Osteocyte (in vitro differentiated cells): ENCODE data around the gene FAM186B. TPM values are rescaled to one million over a fixed set of nuclear protein-coding genes. Genes with fewer than 3 reads are reported as not detected.

ENCODE experiments used
- DNase-seq: peaks from one replicate; pipeline ENCODE4 v3.0.0; 2021; ENCODE audit warnings: mixed read lengths; ENCODE audit not compliant: unreplicated experiment; ENCODE audit errors: extremely low spot score
- H3K27ac Mint-ChIP-seq: one replicate; pipeline ENCODE4 v1.8.0; 2021; ENCODE audit warnings: mild to moderate bottlenecking, mixed read lengths; ENCODE audit not compliant: unreplicated experiment
- H3K27me3 Mint-ChIP-seq: one replicate; pipeline ENCODE4 v1.8.0; 2021; ENCODE audit warnings: mixed read lengths; ENCODE audit not compliant: unreplicated experiment
- H3K36me3 Mint-ChIP-seq: one replicate; pipeline ENCODE4 v1.8.0; 2021; ENCODE audit warnings: mixed read lengths; ENCODE audit not compliant: unreplicated experiment
- H3K4me1 Mint-ChIP-seq: one replicate; pipeline ENCODE4 v1.8.0; 2021; ENCODE audit warnings: mixed read lengths; ENCODE audit not compliant: unreplicated experiment
- H3K4me3 Mint-ChIP-seq: one replicate; pipeline ENCODE4 v1.8.0; 2021; ENCODE audit warnings: mild to moderate bottlenecking, moderate library complexity, mixed read lengths; ENCODE audit not compliant: unreplicated experiment
- H3K9me3 Mint-ChIP-seq: one replicate; pipeline ENCODE4 v1.8.0; 2021; ENCODE audit warnings: mixed read lengths; ENCODE audit not compliant: unreplicated experiment
- total RNA-seq: library from RNA; stranded (reverse); gene quantifications from 2 replicates; pipeline ENCODE4 v1.2.1, GENCODE V29; 2021
- TF ChIP-seq, protein P1 (sequence below): fragments of 200-600 bp; sonication (generic); IDR thresholded peaks from 2 replicates; pipeline ENCODE4 v1.5.0; 2021; ENCODE audit warnings: antibody characterized with exemption, mild to moderate bottlenecking, moderate library complexity

Gene FAM186B
- total RNA-seq, 1 donor from 2014 or later, result 0.30 TPM

DNA sequence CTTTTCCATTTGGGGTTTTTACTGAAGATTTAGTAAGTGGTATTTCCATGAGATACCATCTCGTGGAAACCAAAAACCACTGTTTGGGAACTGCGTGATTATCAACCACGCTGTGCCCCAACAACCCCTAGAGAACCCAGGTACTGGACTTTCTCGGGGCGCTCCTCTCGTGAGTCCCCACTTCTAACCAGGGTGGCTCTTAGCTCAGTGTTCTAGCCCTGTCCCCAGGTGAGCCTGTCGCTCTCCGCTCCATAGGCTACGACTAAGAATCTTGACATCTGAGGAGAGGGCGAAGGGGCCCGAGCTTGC, 38.2 kb downstream of the FAM186B start:
- TF ChIP-seq, protein P1, sequence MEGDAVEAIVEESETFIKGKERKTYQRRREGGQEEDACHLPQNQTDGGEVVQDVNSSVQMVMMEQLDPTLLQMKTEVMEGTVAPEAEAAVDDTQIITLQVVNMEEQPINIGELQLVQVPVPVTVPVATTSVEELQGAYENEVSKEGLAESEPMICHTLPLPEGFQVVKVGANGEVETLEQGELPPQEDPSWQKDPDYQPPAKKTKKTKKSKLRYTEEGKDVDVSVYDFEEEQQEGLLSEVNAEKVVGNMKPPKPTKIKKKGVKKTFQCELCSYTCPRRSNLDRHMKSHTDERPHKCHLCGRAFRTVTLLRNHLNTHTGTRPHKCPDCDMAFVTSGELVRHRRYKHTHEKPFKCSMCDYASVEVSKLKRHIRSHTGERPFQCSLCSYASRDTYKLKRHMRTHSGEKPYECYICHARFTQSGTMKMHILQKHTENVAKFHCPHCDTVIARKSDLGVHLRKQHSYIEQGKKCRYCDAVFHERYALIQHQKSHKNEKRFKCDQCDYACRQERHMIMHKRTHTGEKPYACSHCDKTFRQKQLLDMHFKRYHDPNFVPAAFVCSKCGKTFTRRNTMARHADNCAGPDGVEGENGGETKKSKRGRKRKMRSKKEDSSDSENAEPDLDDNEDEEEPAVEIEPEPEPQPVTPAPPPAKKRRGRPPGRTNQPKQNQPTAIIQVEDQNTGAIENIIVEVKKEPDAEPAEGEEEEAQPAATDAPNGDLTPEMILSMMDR, result no peak
- Mint-ChIP-seq H3K36me3 (peaks cover 12% of the 10 kb centered on the region), H3K4me3 (peak overlapping the region; percentile 96)

DNA sequence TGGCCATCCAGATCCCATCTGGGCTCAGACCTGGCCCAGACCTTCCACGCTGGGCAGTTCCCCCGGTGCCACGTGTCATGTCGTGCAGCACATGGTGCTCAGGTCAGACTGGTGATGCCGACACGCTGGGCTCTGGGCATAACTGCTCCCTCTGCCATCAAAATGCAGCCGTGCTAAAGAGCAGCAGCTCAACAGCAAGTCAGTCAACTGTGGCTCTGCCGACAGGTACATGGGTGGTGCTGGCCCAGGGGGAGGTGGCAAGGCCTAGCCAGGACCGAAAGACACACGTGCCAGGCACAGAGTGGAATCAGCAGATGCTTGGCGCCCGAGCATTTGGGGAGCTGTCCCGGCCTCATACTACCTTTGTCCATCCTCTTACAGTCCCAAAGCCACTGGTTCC, 39.1 kb downstream of the FAM186B start:
- TF ChIP-seq, protein P1, result no peak
- Mint-ChIP-seq H3K4me1 (peaks cover 24% of the 10 kb centered on the region), H3K9me3 (no peaks in the 10 kb centered on the region), H3K36me3 (peaks cover 16% of the 10 kb centered on the region), H3K4me3 (no peak overlapping the region), H3K27ac (no peak overlapping the region), H3K27me3 (no peaks in the 10 kb centered on the region)
- DNase-seq, result no peak

More for the DNA sequence above, 38.2 kb downstream of the FAM186B start:
- peak overlapping the region; percentile 97 for H3K27ac Mint-ChIP-seq
- no peaks in the 10 kb centered on the region for H3K27me3 Mint-ChIP-seq
- peaks cover 24% of the 10 kb centered on the region for H3K4me1 Mint-ChIP-seq
- no peaks in the 10 kb centered on the region for H3K9me3 Mint-ChIP-seq
- DNase-seq, result no peak

DNA sequence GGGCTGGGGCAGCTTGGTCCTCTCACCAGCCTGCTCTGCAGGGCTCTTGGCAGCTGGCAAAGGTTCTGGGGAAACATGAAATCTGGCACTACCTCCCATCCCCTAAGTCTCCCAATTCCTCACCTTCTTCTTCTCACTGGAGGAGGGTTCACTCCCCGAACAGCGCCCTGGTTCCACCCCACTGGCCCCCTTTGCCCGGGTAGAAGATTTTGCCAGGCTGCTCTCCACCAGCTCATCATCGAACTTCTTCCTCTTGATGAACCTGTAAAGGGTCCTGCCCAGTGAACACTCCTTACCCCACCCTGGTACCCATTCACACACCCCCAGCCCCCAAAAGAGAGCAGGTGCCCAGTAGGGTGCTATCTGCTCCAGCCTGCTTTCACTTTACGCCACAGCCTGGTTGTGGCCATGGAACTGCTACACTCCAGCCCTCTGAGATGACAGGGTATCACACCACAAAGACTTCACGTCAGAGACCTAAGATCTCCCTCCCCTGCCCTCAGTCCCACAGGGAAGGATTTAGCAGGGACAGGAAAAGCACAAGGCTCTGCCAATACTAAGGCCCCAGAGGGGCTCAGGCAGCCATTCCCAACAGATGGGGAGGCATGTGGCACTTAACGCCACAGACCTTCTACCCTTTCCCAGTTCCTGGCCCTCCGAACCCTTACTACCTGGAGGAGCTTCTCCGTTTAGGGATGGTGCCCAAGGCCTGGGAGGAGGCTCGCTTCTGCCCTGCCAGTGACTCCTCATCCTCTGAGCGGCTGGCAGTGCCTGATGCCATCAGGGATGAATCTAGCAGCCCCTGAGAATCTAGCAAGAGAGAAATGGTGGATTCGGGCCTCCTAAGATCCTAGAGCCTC, 39.8 kb downstream of the FAM186B start:
- DNase-seq, result no peak
- Mint-ChIP-seq H3K4me1 (peaks cover 19% of the 10 kb centered on the region), H3K36me3 (peaks cover 21% of the 10 kb centered on the region), H3K27me3 (no peaks in the 10 kb centered on the region), H3K9me3 (no peaks in the 10 kb centered on the region), H3K27ac (no peak overlapping the region), H3K4me3 (no peak overlapping the region)
- TF ChIP-seq, protein P1, result no peak

DNA sequence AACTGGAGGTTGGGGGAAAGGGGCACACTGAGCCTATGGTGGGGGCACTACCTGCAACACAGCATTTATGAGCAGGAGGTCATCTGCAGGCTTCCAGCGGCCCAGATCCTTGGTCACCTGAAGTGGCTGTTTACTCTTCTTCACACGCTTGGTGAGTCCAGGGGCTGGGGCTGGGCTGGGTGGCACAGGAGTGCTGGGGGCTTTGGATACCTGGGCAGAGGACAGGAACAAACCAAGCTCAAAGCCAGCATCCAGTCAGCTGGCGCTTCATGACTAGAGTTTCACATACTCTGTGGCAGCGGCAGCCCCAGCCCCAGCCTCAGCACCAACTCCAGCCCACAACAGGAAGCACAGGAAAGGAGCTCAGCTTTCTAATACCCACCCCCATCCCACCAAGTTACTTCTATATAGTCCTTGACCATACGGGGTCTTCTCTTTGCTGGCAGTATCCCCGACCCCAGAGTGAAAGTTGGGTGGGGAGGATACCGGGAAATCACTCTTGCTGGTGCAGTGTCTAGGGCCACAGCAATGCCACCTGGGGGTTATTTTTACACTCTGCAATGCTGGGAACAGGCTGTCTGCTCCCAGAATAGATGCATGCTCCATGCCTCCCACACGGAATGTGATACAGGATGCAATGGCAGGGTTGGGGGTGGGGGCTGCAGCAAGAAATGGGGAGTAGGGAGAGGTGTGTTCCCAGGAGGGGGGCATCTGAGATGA, 40.6 kb downstream of the FAM186B start:
- TF ChIP-seq, protein P1, result no peak
- DNase-seq, result no peak
- H3K4me3 Mint-ChIP-seq, result no peak overlapping the region
- H3K9me3 Mint-ChIP-seq, result no peaks in the 10 kb centered on the region
- no peak overlapping the region for H3K27ac Mint-ChIP-seq
- H3K4me1 Mint-ChIP-seq, result peaks cover 15% of the 10 kb centered on the region
- H3K27me3 Mint-ChIP-seq, result no peaks in the 10 kb centered on the region
- peaks cover 22% of the 10 kb centered on the region for H3K36me3 Mint-ChIP-seq

DNA sequence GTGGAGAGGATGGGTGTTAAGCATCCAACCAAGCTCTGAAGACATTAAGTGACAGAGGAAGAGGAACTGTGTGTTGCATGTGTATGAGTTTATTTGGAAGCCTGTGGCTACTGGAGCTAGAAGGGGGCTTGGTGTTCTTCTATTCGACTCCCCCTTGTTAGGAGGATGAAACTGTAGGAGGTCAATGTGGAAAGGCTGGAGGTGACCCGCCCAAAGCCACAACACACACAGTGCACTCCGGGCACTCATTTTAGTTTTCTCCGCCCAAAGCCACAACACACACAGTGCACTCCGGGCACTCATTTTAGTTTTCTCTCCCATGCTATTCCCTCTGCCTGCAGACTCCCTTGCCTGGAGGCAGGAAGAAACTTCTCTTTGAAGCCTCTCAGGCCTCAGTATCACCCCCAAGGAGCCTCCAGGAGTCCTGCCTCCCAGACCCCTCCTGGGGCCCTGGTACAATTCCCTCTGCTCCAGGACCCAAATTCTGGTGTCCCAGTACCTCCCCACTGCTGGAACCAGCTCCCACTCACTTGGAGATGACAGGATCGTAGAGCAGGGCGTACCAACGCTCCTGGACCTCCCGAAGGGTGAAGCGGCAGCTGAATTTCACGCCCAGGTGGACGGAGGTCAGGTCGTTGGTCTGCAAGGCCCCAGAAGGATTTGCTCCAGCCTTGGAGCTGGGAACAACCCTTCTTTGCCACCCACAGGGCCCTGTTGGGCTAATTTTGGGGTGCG, 41.3 kb downstream of the FAM186B start:
- Mint-ChIP-seq H3K9me3 (no peaks in the 10 kb centered on the region), H3K4me1 (peaks cover 15% of the 10 kb centered on the region), H3K4me3 (no peak overlapping the region), H3K27me3 (no peaks in the 10 kb centered on the region), H3K36me3 (peaks cover 24% of the 10 kb centered on the region), H3K27ac (no peak overlapping the region)
- DNase-seq, result no peak
- TF ChIP-seq, protein P1, result no peak
